ENCODE measurements around the gene GSK3A. TPM values are rescaled to one million over a fixed set of nuclear protein-coding genes. Genes with fewer than 3 reads are reported as not detected.
A peak's percentile ranks its signal among the peaks of the same experiment; 100 is the strongest.

GSK3A gene
- 10 to 100 TPM; 52.9 to 77.6 (median 60.6) TPM for polyA plus RNA-seq (ENCODE audit: insufficient read depth in 1 of 5, insufficient read length in 5 of 5, low replicate concordance in 1 of 5)
- long read RNA-seq, donor 1, transcript GSK3A-201 (11 exons, 2,188 nt), result major isoform, 26 of 26 reads
- long read RNA-seq, donor 1, partial matches to known transcripts, result 0 of 26 reads
- long read RNA-seq, donor 1, other reads (novel, unspliced or antisense), result 0 of 26 reads
- long read RNA-seq, donor 2, transcript GSK3A-201 (11 exons, 2,188 nt), result major isoform, 9 of 31 reads
- long read RNA-seq, donor 2, partial matches to known transcripts, result 19 of 31 reads
- long read RNA-seq, donor 2, other reads (novel, unspliced or antisense), result 0 of 31 reads
- long read RNA-seq, donor 3, transcript GSK3A-201 (11 exons, 2,188 nt), result major isoform, 14 of 17 reads
- long read RNA-seq, donor 3, partial matches to known transcripts, result 0 of 17 reads
- long read RNA-seq, donor 3, other reads (novel, unspliced or antisense), result 0 of 17 reads
- long read RNA-seq, donor 4, transcript GSK3A-201 (11 exons, 2,188 nt), result major isoform, 8 of 11 reads
- long read RNA-seq, donor 4, partial matches to known transcripts, result 0 of 11 reads
- long read RNA-seq, donor 4, other reads (novel, unspliced or antisense), result 0 of 11 reads
- long read RNA-seq, donor 5, transcript GSK3A-201 (11 exons, 2,188 nt), result major isoform, 18 of 21 reads
- long read RNA-seq, donor 5, partial matches to known transcripts, result 0 of 21 reads
- long read RNA-seq, donor 5, other reads (novel, unspliced or antisense), result 0 of 21 reads
- long read RNA-seq, donor 6, transcript GSK3A-204 (3 exons, 761 nt), result minor isoform, 5 of 27 reads
- long read RNA-seq, donor 6, transcript GSK3A-201 (11 exons, 2,188 nt), result major isoform, 21 of 27 reads
- long read RNA-seq, donor 6, partial matches to known transcripts, result 0 of 27 reads
- long read RNA-seq, donor 6, other reads (novel, unspliced or antisense), result 0 of 27 reads
- long read RNA-seq, donor 7, transcript GSK3A-201 (11 exons, 2,188 nt), result major isoform, 21 of 41 reads
- long read RNA-seq, donor 7, partial matches to known transcripts, result 17 of 41 reads
- long read RNA-seq, donor 7, other reads (novel, unspliced or antisense), result 0 of 41 reads
- long read RNA-seq, donor 8, partial matches to known transcripts, result 0 of 6 reads
- long read RNA-seq, donor 8, other reads (novel, unspliced or antisense), result 0 of 6 reads

DNA sequence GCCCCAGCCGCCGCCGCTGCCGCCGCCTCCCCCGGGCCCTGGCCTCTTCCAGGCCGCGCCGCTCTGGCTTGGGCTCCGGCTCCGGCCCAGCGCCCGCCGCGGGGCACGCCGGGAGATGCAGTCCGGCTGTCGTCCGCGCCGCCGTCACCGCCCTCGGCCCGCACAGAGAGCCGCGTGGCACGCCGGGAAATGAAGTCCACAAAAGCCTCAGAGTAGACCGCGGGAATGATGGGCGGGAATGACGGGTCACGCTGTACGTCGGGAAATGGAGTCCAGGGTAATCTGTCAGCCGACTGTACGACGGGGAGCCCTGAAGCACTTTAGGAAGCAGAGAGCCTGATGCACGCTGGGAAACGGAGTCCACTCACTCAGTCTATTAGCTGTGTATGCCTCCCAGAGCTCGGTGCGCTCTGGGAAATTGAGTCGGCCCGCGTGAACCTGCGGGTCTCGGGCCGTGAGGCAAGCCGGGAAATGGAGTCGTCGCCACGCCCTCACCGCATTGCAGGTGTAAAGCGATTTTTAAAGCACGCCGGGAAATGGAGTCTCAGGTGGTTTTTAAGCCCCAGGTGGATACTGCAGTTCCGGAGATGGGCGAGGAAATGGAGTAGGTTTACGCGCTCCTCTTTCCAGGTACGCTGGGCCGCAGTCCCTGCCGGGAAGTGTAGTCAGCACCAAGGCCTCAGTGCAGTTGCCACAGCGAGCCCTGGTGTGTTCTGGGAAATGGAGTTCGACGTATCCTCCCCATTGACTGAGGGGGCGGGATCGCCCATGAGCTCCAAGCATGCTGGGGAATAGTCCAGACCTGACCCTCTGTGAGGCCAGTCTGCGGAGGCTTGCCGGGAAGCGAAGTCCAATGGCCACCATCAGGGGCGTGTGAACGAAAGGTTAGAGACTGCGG is at the start of gene GSK3A:
GSK3A (minus strand) TSS at position 91 of the 898 bp plus-strand sequence. CDS start 137 bp downstream, outside the sequence.
- DNase-seq, result peak; percentile 99

DNA sequence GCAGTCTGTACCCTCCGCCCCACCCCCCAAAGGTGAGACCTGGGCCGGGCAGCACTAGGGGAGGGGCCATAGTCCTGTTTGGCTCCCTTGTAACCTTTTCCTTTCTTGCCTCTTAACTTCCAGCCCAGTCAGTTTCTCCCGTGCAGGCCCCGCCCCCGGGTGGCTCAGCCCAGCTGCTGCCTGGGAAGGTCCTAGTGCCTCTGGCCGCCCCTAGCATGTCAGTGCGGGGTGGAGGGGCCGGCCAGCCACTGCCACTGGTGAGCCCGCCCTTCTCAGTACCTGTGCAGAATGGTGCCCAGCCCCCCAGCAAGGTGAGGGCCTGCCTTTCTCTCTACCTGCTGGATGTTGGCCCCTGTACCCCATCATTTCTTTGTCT is 49.0 kb upstream of the GSK3A start:
- DNase-seq, result no peak

DNA sequence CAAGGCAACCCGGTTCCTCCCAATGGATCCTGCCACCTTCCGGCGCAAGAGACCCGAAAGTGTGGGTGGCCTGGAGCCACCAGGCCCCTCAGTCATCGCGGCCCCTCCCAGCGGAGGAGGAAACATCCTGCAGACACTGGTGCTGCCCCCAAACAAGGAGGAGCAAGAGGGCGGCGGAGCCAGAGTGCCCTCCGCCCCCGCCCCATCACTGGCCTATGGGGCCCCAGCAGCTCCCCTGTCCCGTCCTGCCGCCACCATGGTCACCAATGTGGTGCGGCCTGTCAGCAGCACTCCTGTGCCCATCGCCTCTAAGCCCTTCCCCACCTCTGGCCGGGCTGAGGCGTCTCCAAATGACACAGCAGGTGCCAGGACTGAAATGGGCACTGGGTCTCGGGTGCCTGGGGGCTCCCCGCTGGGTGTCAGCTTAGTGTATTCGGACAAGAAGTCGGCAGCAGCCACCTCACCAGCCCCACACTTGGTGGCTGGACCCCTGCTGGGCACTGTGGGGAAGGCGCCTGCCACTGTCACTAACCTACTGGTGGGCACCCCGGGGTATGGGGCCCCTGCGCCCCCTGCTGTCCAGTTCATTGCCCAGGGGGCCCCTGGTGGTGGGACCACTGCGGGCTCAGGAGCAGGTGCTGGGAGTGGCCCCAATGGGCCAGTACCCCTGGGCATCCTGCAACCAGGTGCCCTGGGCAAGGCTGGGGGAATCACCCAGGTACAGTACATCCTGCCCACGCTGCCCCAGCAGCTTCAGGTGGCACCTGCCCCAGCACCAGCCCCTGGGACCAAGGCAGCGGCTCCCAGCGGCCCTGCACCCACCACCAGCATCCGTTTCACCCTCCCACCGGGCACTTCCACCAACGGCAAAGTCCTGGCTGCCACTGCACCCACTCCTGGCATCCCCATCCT is 48.4 kb upstream of the GSK3A start:
- DNase-seq, result no peak

DNA sequence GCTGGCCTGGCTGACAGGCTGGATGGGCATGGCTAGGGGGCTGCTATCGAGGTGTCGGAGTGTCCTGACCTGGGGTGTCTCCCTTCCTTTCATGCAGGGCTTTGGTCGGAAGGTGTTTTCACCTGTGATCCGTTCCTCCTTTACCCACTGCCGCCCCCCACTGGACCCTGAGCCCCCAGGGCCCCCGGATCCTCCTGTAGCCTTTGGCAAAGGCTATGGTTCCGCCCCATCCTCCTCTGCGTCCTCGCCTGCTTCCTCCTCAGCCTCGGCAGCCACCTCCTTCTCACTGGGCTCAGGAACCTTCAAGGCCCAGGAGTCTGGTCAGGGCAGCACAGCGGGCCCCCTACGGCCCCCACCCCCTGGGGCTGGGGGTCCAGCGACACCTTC is 47.7 kb upstream of the GSK3A start:
- DNase-seq, result no peak

DNA sequence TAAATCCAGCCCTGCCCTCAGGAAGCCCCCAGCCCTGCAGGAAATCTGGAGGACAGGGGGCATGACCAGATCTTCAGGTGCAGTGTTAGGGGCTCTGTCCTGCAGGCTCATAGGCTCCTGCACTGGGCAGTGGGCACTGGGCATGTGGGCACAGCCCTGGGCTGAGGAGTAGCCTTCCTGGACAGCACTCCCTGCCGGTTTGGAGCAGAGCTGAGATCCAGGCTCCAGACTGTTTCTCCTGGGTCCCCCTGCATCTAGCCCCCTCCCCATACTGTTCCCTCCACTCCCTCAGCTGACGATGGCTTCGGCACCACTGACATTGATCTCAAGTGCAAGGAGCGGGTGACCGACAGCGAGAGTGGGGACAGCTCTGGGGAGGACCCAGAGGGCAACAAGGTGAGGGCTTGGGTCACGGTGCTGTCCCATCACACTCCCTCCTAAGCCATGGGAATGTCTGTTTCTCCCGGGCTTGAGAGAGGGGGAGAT is 47.2 kb upstream of the GSK3A start:
- DNase-seq, result no peak

DNA sequence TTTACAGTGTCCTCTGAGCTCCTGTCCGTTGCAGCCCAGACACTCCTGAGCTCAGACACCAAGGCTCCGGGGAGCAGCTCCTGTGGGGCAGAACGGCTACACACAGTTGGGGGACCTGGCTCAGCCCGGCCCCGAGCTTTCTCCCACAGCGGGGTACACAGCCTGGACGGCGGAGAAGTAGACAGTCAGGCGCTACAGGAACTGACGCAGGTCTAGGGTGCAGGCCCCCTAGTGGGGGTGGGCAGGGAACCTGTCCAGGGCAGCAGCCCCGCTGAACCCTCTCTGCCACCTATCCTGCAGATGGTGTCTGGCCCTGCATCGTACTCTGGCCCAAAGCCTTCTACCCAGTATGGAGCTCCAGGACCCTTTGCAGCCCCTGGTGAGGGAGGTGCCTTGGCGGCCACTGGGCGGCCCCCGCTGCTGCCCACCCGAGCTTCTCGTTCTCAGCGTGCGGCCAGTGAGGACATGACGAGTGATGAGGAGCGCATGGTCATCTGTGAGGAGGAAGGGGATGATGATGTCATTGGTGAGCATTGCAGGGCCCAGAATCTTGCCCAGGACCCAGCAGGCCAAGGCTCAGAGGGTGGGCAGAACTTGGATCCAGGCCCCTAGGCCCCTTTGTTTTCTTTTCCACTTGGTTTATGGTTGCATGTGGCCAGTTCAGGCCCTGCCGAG is 46.6 kb upstream of the GSK3A start:
- DNase-seq, result no peak

DNA sequence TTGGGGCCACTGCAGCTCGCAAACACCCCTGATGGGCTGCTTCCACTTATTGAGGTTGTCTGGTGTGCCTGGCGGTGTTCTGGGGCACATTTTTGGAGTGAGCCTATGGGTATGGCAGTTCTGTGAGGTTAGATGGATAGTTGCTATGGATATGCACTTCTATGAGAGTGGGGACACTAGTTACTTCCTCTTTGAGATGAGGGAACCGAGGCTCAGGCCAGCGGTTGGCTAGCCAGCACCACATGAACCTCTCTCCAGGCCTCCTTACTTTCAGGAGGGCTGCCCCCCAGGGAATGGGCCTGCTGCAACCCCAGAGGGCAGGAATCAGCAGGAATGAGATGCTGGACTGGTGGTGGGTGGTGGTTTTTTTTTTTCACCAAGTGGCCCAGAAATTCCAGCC is 46.0 kb upstream of the GSK3A start:
- no peak for DNase-seq

DNA sequence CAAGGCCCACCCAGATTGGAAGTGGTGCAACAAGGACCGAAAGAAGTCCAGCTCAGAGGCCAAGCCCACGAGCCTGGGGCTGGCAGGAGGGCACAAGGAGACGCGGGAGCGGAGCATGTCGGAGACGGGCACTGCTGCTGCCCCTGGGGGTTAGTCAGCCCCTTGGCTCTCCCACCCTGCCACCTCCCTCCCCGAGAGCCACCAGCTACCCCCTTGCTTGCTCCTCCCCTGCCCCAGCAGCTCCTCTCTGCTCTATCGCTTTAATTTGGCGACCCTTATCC is 45.4 kb upstream of the GSK3A start:
- no peak for DNase-seq

DNA sequence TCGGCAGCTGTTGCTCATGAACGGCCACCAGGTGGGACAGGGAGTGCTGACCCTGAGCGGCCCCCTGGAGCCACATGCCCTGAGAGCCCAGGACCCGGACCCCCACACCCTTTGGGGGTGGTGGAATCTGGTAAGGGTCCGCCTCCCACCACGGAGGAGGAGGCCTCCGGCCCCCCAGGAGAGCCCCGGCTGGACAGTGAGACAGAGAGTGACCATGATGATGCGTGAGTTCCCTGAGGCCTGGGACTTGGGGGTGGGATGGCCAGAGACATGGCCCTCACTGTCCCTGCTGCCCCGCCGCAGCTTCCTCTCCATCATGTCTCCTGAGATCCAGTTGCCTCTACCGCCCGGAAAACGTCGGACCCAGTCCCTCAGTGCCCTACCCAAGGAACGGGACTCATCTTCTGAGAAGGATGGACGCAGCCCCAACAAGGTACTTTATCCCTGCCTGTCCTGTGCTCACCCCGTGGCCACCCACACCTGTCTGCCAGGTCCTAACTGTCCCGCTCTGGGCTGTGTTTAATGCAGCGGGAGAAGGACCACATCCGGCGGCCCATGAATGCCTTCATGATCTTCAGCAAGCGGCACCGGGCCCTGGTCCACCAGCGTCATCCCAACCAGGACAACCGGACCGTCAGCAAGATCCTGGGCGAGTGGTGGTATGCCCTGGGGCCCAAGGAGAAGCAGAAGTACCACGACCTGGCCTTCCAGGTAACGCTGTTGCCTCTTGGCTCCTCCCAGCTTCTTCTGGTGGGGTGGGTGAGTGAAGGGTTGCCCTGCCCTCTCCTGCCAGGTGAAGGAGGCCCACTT is 44.8 kb upstream of the GSK3A start:
- DNase-seq, result no peak

DNA sequence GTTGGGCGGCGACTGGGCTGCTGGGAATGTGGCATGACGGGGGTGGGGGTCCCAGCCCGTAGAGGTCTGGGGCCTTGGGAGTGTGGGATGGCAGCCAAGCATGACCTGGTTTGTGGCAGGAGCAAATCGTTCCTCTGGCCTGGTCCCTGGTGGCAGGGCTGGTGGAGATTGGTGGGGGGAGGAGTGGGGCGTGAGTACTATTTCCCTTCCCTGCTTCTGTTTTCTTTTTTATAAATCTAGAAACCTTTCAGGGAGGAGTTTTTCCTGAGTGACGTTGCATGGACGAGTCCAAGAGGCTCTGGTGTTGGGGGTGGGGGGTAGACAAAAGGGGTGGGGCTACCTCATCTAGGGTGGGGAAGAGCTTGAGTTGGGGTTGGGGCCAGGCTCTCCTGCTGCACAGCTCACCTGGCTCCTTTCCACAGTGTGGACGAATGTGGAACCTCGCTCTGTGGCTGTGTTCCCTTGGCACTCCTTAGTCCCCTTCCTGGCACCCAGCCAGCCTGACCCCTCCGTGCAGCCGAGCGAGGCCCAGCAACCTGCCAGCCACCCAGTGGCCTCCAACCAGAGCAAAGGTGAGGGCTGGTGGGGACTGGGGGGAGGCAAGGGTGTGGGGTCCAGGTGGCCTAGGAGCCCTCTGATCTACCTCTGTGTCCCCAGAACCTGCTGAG is 44.1 kb upstream of the GSK3A start:
- DNase-seq, result no peak

DNA sequence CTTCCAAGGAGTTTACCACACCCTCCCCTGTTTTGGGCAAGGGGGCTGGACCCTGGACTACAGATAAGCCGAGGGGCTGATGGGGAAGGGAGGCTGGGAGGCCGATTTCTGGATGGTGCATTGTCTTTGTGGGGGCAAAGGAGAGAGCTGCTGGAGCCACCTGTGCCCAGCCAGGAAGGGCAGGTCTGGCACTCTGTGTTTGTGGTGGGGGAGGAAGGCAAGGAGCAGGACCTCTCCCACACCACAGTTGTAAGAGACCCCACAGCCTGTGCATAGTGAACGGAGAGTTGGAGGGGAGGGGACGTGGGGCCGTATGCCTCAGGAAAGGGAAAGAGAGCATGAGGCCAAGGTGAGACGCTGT is 43.6 kb upstream of the GSK3A start:
- no peak for DNase-seq

DNA sequence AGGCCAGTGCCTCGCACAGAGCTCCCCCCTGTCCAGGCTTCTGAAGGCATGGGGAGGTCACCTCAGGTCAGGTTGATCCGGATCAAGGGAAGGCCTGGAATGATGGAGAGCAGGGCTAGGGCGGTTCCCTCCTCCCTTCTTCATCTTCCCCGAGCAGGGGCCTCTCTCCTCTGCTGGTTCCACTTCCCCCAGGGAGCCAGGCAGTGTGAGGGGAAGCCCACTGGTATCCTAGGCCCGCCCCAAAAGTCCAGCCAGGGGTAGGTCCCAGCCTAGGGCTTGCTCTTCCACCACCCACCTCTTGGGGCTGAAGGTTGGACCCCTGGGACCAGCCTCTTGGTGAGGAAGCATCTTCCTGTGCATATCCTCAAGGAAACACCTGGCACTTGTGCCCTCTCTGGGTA is 43.1 kb upstream of the GSK3A start:
- DNase-seq, result no peak

DNA sequence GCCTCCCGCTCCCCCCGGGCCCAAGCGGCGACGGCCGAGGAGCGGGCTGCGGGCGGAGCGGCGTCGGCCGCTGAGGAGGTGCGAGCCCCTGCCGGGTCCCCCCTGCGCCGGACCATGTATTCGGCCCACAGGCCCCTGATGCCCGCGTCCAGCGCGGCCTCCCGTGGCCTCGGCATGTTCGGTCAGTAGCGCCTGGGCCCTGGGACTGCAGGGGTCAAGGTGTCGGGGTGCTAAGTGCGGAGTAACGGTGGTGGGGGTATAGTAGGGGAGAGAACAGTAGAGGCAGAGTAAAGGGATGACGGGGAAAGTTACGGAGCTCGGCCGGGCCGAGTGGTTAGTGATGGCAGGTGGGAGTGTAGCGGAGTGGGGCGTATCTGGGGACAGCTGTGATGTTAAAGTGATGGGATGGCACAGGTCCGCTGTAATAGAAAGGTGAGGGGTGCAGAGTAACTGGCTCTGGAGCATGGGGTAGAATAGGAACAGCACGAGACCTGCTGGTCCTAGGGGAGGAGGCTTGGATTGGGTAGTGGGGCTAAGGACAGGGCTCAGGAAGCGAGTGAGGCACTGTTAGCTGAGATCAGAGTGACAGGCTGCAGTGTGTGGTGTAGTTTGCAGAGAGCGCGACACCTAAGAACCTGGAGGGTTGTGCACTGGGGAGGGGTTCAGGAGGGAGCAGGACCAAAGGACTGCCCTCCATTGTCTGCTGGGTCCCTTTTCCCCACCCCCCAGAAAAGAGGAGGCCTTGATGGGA is 42.4 kb upstream of the GSK3A start:
- no peak for DNase-seq

DNA sequence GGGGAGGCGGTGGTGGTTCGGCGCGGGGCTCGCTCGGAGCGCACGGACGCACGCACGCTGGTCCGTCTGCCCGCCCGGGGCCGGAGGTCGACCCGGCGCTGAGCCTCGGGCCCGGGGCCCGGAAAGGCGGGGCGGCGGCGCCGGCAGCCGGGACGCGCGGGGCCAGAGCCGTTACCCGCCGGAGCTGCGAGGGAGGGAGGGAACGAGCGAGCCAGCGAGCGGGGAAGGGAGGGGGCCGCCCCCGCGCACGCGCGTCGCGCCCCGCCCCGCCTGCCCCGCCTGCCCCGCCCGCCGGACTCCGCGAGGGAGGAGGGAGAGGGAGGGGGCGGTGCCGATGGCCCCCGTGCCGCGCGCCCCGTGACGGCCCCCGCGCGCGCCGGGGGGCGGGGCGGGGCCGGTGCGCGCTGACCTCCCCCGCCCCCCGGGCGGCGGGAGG is 41.7 kb upstream of the GSK3A start:
- peak in 1 of 2 donors; percentile 60 for DNase-seq

DNA sequence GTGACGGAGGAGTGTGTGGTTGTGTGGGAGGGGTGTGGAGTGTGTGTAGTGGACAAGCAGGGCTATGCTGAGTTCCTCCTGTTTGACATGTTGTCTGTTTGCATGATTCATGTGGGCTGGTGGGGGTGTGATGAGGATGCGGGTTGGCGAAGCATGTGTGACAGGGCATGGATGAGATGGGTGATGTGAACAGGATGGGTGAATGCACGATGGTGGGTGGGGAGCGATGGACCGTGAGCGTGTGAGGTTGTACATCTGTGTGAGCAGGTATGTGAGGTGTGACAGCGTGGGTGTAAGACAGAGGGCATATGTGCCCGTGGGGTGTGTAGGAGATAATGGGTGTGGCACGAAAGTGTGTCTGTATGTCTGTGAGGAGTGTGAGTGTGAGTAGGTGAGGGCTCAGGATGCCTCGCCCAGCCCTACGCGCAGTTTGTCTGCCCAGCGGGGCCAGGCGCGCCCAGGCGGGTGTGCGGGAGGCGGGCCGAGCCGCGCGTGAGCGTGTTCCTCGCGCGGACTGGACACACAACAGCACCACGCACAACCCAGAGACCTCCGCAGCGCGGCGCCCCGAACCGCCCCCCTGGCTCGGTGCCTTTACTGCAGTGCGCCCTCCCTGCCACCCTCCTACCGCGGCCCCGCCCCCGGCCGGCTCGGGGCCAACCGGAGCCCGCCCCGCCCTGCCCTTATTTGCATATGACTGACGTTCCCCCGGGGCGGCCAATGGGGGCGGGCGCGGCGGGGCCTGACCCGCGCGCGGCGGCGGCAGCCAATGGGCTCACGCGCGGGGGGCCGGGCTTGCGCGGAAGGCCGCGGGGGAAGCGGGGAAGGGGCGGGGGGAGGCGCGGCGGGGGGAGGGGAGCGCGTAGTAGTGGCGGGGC is 41.0 kb upstream of the GSK3A start:
- peak; percentile 95 to 97 for DNase-seq

DNA sequence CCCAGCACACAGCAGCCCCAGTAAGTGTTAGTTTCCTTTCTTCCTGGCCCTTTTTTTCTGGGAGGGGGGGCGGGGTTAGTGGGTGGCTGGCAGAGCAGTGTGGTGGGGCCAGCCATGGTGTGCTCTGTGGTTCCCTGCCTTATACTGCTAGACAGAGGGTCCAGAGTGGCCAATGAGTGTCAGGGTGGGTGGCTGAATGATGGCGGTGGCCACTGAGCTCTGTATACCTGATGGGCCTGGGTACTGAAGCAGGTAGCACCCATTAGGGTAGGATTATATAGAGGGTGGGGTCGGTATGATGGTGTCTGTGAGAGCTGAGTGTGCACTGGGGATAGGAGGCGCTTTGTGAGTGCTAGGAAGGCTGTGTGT is 40.4 kb upstream of the GSK3A start:
- no peak for DNase-seq

Data from right lung (tissue), 10 donors.